ENCODE results near the gene BORA.

- TF ChIP-seq, protein P1, sequence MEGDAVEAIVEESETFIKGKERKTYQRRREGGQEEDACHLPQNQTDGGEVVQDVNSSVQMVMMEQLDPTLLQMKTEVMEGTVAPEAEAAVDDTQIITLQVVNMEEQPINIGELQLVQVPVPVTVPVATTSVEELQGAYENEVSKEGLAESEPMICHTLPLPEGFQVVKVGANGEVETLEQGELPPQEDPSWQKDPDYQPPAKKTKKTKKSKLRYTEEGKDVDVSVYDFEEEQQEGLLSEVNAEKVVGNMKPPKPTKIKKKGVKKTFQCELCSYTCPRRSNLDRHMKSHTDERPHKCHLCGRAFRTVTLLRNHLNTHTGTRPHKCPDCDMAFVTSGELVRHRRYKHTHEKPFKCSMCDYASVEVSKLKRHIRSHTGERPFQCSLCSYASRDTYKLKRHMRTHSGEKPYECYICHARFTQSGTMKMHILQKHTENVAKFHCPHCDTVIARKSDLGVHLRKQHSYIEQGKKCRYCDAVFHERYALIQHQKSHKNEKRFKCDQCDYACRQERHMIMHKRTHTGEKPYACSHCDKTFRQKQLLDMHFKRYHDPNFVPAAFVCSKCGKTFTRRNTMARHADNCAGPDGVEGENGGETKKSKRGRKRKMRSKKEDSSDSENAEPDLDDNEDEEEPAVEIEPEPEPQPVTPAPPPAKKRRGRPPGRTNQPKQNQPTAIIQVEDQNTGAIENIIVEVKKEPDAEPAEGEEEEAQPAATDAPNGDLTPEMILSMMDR (IDR thresholded peaks at IDR 0.05), result no peak
- TF ChIP-seq SIN3A (IDR thresholded peaks at IDR 0.05; ENCODE audit: borderline replicate concordance, insufficient read depth, low read depth, low read length) (no peak), TCF7L2 (IDR thresholded peaks at IDR 0.05; ENCODE audit: low read depth, low read length) (no peak), POLR2AphosphoS5 (IDR thresholded peaks at IDR 0.05; ENCODE audit: low read depth, low read length) (no peak)
- TF ChIP-seq, protein P2, sequence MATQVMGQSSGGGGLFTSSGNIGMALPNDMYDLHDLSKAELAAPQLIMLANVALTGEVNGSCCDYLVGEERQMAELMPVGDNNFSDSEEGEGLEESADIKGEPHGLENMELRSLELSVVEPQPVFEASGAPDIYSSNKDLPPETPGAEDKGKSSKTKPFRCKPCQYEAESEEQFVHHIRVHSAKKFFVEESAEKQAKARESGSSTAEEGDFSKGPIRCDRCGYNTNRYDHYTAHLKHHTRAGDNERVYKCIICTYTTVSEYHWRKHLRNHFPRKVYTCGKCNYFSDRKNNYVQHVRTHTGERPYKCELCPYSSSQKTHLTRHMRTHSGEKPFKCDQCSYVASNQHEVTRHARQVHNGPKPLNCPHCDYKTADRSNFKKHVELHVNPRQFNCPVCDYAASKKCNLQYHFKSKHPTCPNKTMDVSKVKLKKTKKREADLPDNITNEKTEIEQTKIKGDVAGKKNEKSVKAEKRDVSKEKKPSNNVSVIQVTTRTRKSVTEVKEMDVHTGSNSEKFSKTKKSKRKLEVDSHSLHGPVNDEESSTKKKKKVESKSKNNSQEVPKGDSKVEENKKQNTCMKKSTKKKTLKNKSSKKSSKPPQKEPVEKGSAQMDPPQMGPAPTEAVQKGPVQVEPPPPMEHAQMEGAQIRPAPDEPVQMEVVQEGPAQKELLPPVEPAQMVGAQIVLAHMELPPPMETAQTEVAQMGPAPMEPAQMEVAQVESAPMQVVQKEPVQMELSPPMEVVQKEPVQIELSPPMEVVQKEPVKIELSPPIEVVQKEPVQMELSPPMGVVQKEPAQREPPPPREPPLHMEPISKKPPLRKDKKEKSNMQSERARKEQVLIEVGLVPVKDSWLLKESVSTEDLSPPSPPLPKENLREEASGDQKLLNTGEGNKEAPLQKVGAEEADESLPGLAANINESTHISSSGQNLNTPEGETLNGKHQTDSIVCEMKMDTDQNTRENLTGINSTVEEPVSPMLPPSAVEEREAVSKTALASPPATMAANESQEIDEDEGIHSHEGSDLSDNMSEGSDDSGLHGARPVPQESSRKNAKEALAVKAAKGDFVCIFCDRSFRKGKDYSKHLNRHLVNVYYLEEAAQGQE (IDR thresholded peaks at IDR 0.05; ENCODE audit: insufficient read depth in 1 of 2, low read depth in 2 of 2, low read length in 1 of 2), result no peak
Measured at GRCh38 chr13:72774019-72774418, 46.3 kb downstream of the BORA start.

Measured in Panc1 (cell line).